ENCODE data around the gene BAIAP2.

DNA sequence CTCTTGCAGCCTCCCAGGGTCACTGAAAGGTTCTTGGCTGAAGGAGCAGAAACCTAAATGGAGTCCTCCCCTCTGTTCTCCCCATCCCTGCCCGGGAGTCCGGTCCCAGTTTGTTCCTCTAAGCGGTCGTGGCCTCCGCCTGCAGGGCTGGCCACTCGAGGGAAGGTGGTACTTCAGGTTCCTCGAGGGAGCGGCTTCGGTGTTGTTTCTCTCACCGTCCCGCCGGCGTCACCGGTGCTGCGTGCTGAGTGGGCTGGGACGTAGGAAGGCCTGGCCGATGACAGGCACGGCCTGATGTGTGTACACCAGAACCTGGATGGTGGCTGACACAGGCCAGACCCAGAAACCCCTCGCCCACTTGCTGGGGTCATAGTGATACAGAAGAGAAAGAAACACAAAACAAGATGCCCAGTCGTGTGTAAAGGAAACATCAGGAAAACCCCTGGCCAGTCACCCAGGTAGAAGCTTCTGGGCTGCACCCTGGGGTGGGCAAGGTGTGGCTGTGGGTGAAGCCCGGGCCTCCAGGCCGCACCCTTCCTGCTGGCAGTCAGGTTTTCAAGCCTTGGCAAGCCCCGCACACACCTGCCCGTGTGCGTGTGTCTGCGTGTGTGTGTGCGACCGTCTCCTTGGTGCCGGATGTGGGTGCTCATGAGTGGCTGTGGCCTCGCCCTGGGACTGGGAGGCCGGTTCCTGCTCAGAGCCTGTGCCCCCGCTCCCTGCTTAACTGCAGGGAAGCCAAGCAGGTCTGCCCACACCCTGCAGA lies 52.0 kb downstream of the BAIAP2 start:
- no peak for TF ChIP-seq SUZ12 (IDR thresholded peaks at IDR 0.05; ENCODE audit: extremely low read depth, insufficient read depth, insufficient read length)
- no peak for TF ChIP-seq YY1 (IDR thresholded peaks at IDR 0.05; ENCODE audit: insufficient read depth, insufficient read length)
- TF ChIP-seq ZNF274 (IDR thresholded peaks at IDR 0.05; ENCODE audit: low read depth, low read length): no peak
